Right lobe of liver (tissue), 4 donors: ENCODE measurements around the gene CLEC2L.

Source experiments
- CTCF ChIP-seq, 4 donors: fragments of 200-600 bp in 3 of 4; fragments of 450-650 bp in 1 of 4; IDR thresholded peaks; one replicate each; pipeline versions ENCODE4 v1.5.1 to v1.8.0; 2016 to 2022; ENCODE audit warnings: antibody characterized with exemption in 4 of 4, mild to moderate bottlenecking in 2 of 4
- POLR2A ChIP-seq: fragments of 450-650 bp; IDR thresholded peaks from one replicate; pipeline ENCODE4 v1.6.1; 2017; ENCODE audit warnings: antibody characterized with exemption, mild to moderate bottlenecking
- donor health status: DM: no; HTN: no; CAD: no.
- donor health status: DM: no; HTN: no; CAD: no.
- donor health status: DM: no; HTN: yes; CAD: no.

GRCh38 chr7:139560678-139561077, 37.2 kb downstream of the CLEC2L start:
- TF ChIP-seq CTCF (IDR thresholded peaks at IDR 0.05) (no peak), POLR2A (no peak)
